ENCODE data around the gene ISL1.

DNA sequence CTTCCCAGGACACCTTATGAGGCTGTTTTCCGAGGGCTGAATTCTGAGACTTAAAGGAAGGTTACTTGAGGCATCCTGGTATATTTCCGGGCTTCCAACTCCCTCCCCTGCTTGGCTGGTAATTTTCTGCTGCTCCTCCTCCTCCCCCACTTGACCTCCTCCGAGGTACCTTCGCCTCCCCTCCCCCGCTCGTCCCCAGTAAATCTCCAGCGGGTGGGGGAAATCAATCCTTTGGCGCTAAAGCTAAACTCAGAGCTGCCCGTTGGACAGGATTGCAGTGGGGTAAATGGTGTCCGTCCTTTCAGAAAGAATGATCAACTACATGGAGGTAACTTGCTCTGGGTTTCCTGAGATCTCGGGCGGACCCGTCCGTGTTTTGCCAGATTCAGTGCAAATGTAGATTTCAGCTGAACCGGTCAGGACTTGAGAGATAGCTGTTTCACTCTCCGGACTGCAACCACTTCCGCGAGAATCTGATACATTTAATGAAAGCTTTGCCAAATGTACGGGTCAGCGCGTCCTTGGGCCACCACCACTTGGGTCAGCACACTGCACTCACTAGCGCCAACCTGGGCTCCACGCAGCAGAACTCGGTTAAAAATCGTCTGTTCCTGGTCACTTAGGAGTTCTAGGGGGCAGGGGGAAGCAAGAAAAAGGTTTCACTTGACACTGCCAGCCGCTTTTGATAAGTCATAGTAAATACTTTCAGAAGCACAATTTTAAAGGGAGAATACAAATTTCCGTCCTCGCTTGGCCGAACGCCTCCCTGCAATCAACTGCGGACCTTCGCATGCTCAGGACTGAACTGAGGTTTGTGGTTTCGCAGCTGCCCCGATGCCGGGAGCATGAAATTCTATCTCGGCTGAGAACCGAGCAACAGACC, 4.6 kb upstream of the ISL1 start:
- TF ChIP-seq, protein P1, sequence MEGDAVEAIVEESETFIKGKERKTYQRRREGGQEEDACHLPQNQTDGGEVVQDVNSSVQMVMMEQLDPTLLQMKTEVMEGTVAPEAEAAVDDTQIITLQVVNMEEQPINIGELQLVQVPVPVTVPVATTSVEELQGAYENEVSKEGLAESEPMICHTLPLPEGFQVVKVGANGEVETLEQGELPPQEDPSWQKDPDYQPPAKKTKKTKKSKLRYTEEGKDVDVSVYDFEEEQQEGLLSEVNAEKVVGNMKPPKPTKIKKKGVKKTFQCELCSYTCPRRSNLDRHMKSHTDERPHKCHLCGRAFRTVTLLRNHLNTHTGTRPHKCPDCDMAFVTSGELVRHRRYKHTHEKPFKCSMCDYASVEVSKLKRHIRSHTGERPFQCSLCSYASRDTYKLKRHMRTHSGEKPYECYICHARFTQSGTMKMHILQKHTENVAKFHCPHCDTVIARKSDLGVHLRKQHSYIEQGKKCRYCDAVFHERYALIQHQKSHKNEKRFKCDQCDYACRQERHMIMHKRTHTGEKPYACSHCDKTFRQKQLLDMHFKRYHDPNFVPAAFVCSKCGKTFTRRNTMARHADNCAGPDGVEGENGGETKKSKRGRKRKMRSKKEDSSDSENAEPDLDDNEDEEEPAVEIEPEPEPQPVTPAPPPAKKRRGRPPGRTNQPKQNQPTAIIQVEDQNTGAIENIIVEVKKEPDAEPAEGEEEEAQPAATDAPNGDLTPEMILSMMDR (IDR thresholded peaks at IDR 0.05; ENCODE audit: borderline replicate concordance, extremely low read depth, low read length, poor library complexity, severe bottlenecking), result no peak
- TF ChIP-seq EZH2 (IDR thresholded peaks at IDR 0.05; ENCODE audit: borderline replicate concordance, low read depth, low read length, severe bottlenecking), result no peak

Measured in DND-41 (cell line).